ENCODE measurements around the gene PKIG.

- no peak for TF ChIP-seq CTCF (IDR thresholded peaks at IDR 0.05; ENCODE audit: extremely low read depth in 1 of 2, insufficient read depth in 1 of 2, low read depth in 1 of 2, low read length in 2 of 2)
- TF ChIP-seq POLR2A (IDR thresholded peaks at IDR 0.05; ENCODE audit: low read depth, low read length) = no peak
- TF ChIP-seq POLR2AphosphoS5 (IDR thresholded peaks at IDR 0.05; ENCODE audit: insufficient read depth, low read depth, low read length) = no peak
- TF ChIP-seq GATA2 (IDR thresholded peaks at IDR 0.05; ENCODE audit: insufficient read depth, insufficient read length, low read depth, low read length) = no peak
- TF ChIP-seq MAX (IDR thresholded peaks at IDR 0.05; ENCODE audit: insufficient read depth, insufficient read length) = no peak
- no peak for TF ChIP-seq MYC (IDR thresholded peaks at IDR 0.05; ENCODE audit: low read depth, low read length)
- no peak for TF ChIP-seq EZH2 (IDR thresholded peaks at IDR 0.05; ENCODE audit: borderline replicate concordance, low read depth, low read length, severe bottlenecking)
Measured at GRCh38 chr20:44594730-44595129, 12.4 kb downstream of the PKIG start.
